A549 treated with dexamethasone at 1 μM for 4 hours (cell line): ENCODE measurements around the gene LHFPL4. TPM values are rescaled to one million over a fixed set of nuclear protein-coding genes. Genes with fewer than 3 reads are reported as not detected.

Source experiments
- total RNA-seq: library from RNA; stranded (reverse); fragments of 200-300 nt; extraction: Qiagen RNA extraction; gene quantifications from 5 replicates; pipeline ENCODE4 v1.2.3, GENCODE V29; 2022

The LHFPL4 gene
- 0.06 to 0.21 TPM (median 0.08 TPM) in 5 replicates for total RNA-seq

DNA sequence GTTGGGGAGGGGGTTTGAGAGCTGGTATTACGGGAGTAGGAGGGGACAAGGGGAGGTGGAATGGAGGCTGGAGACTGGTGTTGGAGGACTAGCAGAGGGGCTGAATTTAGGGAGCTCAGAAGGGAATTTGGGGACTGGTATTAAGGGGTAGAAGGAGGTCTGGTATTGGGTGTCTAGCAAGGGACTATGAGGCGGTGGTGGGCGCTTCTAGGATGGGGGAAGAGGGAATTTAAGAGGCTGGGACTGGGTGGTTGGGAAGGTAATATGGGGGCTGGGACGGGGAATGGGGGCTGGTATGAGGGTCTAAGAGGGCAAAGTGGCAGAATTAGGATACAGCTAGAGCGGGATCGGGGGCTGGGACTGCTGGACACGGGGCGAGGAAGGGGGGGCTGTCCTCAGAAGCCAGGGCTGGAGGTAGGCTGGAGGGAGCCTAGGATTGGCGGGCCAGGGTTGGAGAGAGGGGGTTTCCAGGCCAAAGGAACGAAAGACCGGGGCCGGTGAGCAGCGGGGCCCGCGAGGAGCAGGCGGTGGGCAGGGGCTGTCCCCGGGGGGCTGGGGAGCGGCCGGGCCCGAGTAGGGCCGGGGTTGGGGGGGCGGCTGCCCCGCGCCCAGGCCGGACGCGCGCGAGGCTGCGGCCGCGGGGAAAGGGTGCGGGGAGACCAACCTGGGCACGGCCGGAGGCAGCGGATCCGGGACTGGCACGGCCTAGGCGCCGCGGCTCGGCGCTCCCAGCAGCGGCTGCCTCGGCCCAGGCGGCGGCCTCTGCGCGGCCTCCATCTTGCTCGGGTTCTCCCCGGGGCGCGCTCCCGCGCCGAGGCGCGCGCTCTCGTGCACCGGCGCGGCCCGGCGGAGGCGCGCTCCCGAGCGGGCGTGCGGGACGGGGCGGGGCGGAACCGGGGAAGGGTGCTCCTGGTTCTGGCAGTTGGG is at the start of gene LHFPL4:
LHFPL4 (minus strand) TSS at position 802 of the 927 bp plus-strand sequence. CDS start 1,143 bp downstream, outside the sequence.

Other genes with a start within 250 kb of the LHFPL4 start
- 58.6 to 69.6 TPM (median 64.8 TPM) in 5 replicates for gene THUMPD3, start 190.8 kb downstream of the LHFPL4 start, total RNA-seq
- 37.4 to 55.7 TPM (median 48.6 TPM) in 5 replicates for gene SETD5, start 156.2 kb downstream of the LHFPL4 start, total RNA-seq
- gene MTMR14, start 95.7 kb upstream of the LHFPL4 start, total RNA-seq: 27.1 to 30.2 TPM (median 29.1 TPM) in 5 replicates
- gene CPNE9, start 150.0 kb upstream of the LHFPL4 start, total RNA-seq: 0.05 to 0.25 TPM (median 0.14 TPM) in 4 of 5 replicates, not detected in the other
- 13.1 to 19.7 TPM (median 19.2 TPM) in 5 replicates for gene BRPF1, start 177.9 kb upstream of the LHFPL4 start, total RNA-seq
- 14.4 to 18.5 TPM (median 17.8 TPM) in 5 replicates for gene OGG1, start 196.1 kb upstream of the LHFPL4 start, total RNA-seq
- 14.0 to 17.7 TPM (median 16.9 TPM) in 5 replicates for gene CAMK1, start 216.1 kb upstream of the LHFPL4 start, total RNA-seq
- gene TADA3, start 238.7 kb upstream of the LHFPL4 start, total RNA-seq: 55.8 to 64.5 TPM (median 61.7 TPM) in 5 replicates
- 157 to 244 TPM (median 171 TPM) in 5 replicates for gene ARPC4, start 239.3 kb upstream of the LHFPL4 start, total RNA-seq